COLO668 (cell line): ENCODE measurements around the gene FBXL4.

Source experiments
- DNase-seq: peaks from one replicate; lab custom pipeline; 2025; ENCODE audit not compliant: unreplicated experiment; lab: John Stamatoyannopoulos, UW

Gene FBXL4

DNA sequence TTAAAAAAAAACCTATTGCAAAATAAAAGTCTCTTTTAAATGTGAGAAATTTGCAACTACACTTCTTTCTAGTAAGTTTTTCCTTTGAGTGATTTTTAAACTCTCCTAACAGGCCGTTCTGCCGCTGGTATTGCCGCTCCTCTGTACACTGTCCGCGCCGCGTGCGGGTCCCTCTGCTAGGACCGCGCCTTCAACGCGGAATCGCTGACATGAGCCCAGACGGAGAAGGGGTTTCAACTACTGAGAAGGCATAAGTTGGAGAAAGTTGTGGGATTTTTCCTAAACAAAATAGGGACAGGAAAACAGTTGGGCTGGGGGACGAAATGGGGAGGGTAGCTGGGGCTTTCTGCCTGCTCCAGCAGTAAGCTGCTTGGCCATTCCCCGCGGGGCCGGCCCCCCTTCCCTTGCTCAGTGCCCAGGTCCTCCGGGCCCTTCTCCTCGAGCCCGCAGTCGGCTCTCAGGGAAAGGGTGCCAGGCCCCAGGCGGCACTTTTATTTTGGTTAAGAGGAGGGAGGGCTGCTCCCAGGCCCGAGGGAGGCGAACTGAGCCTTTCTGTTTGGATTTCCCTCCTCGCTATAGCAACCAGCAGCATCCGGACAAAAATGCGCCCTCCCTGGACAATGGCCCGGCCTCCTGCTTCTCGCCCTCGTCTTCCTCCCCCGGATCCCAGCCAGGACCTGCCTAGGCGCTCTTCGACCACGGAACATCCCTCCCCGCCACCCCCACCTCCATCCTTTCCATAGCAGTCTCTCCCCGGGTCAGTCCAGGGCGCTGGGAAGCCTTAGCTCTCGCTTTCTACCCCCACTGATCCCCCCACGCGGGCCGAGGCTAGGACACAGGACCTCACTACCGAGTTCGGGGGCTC lies 120.2 kb downstream of the FBXL4 start:
- no peak for DNase-seq

DNA sequence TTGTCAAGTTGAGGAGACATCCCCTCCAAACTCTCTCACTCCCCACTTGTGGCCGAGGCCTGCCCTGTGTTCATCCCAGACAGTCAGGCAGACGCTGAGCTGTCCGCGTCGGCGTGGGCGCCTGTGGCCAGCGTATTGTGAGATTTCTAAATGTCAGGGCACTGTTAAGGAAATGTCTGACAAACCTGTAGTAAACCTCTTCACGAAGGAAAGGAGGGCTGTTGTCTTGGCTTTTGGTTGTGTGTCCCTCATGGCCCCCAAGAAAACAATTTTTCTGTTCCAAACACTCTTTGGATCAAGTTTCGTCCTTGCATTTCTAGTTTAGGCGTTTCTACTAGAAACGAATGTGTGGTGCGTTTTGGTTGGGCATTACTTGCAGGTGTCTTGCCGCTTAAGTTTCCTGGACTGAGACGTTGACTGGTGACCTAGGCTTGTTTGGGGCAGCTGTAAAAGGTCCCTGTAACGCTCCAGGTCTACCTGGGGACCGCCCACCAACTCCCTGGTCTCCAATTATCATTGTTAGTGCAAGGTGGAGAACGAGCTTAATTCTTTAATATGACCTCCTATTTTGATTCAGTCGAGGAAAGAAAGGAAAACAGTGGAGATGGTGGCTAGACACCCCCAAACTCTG lies 122.0 kb downstream of the FBXL4 start:
- DNase-seq, result no peak

DNA sequence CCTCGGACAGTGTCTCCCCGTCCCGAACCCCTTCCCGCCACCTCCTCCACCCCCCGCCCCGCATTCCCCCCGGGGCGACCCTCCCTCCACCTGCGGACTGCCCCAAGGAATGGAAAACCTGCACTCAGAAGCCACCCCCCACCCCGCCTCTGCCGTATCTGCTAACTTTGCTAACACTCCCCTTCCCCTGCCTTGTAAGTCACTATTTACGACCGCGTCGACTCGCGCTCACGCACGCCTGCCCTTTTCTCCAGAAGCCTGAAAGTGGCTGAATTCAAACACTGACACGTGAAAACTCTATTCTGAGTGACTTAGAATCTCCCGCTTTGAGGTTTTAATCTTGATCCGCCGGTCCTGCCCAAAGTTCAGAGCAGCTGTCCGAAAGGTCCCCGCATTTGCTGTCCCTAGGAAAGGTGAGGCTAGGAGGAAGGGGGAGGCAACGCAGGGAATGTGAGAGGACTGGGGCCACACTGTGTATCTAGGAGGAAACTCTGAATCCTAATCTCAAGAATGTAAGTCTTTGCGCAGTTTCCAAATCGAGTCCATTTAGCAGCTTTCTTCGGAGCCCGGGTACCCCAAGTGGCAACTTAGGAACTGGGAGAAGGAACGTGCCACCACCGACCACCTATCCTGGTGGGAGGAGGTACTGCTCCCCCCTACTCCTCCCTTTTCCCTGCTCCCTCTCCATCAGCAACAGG lies 122.7 kb downstream of the FBXL4 start:
- DNase-seq, result no peak

DNA sequence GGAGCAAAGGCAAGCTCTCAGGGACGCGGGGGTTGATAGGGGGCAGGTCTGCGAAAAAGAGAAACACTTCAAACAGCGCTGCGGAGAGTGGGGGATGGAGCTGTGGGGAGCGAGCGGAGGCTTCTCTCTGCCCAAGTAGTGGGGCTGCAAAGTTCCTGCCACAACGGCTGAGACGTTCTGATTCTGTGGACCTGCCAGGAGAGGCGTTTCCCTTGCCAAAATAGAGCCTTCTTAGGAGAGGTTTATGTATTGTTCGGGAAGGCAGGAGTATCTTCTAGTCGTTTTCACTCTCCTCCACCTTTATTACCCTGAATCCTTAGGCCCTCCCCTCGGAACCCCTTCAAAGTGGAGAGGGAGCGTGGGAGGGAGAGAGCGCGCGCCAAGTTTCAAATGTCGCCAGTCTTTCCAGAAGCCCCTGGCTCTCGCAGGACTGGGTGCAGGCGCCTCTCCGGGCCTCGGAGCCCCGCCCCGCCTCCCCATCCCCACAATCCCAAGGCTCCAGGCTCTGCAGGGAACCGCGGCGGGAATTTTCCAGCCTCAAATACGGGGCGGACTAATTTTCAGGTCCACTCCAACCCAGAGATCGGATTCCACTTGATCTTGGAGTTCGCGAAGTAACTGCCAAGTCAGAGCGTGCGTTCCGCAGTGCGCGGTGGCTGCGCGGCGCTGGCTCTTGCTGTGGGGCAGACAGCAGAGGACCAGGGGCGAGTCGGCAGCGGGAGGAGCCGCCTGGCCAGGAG lies 123.4 kb downstream of the FBXL4 start:
- peak; percentile 15 for DNase-seq

DNA sequence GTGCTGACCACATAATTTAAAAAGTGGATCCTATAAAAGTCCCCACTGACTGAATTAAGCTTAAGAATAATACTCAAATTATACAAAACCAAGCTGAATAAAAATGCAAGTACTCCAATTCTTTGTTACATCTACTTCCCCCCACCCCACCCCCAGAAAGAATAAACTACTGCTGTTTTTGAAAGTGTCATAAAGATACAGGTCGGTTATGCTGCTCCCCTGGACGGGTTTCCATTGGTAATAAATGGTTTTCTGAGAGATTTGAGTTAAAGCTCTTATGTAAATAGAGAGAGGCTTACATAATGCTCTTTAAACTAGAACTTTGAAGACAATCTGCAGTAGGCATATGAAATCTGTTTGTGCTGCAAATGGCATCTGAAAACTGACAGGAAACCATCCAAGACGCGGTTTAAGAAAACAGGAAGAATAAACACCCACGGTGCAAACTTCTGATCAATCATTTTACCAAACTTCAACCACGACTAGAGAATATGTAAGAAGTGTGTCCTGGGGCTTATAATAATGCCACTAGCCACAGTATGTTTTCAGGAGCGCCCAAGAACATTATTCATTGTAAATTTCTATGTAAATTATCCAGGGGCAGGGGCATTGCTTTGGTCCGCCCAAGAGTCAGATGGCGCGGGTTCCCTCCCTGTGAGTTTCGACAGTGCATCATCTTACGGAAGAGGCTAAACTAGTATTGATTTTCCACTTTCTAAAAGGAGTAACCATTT lies 124.2 kb downstream of the FBXL4 start:
- DNase-seq, result no peak

DNA sequence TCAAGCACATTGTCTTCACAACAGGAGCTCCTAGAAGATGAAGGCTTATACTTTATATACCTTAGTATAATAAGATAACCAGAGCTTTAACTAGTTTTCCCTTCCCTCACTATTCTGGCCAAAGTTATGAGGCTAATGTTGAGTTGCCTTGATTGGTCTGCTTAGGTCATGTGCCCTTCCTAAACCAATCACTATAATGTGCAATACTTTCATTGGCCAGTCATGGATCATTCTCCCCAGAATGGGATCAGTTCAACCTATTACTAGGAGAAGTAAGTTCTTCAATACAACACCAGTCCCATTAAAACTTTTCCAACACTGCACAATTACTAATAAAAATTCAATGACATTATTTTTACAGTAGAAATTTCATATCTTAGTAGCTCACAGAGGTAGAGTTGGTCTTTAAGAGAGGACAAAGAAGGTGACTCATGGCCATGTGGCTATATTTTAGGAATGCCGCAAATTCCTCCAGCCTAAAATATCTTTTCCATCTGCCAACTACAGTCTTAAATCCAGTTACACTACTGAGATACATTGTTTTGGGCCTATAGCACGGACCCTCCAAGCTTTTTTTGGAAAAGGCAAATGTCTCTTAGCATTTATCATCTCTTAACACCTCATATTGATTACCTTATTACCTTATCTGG lies 125.9 kb downstream of the FBXL4 start:
- no peak for DNase-seq
